HepG2 (cell line): Measurements from ENCODE around the gene WDR59. TPM values are rescaled to one million over a fixed set of nuclear protein-coding genes. Genes with fewer than 3 reads are reported as not detected.
A peak's percentile ranks its signal among the peaks of the same experiment; 100 is the strongest.

ENCODE experiments used
- CEBPB ChIP-seq: IDR thresholded peaks from 2 replicates; pipeline ENCODE4 v1.6.1; 2011; ENCODE audit warnings: low read depth, low read length, improper control_type of control experiment, borderline replicate concordance
- KMT2B ChIP-seq: IDR thresholded peaks from 2 replicates; pipeline ENCODE4 v1.6.1; 2016; ENCODE audit warnings: missing genetic modification reagents, missing compliant biosample characterization
- MTA1 ChIP-seq: sonication (generic); formaldehyde crosslinking; IDR thresholded peaks from 2 replicates; pipeline ENCODE4 v1.4.0; 2020; ENCODE audit warnings: missing genetic modification reagents, mild to moderate bottlenecking, borderline replicate concordance
- PRDM10 ChIP-seq: sonication (generic); formaldehyde crosslinking; IDR thresholded peaks from 2 replicates; pipeline ENCODE4 v1.4.0; 2020; ENCODE audit warnings: low read depth, missing genetic modification reagents
- ZIK1 ChIP-seq: sonication (generic); formaldehyde crosslinking; IDR thresholded peaks from 2 replicates; pipeline ENCODE4 v1.5.0; 2020; ENCODE audit warnings: mild to moderate bottlenecking, low read depth, missing genetic modification reagents, borderline replicate concordance
- ZNF205 ChIP-seq: IDR thresholded peaks from 2 replicates; pipeline ENCODE4 v1.6.1; 2018; ENCODE audit warnings: missing biosample characterization, missing genetic modification reagents
- polyA plus RNA-seq, 8 experiments: library from polyadenylated mRNA; depleted of rRNA in 3 of 8; stranded (reverse) in 7 of 8; unstranded in 1 of 8; fragments of >200 nt; fragmentation: Illumina TruSeq in 4 of 8; extraction: Trizol in 4 of 8; gene quantifications; 2 replicates each; pipeline versions ENCODE4 v1.2.1 to v1.2.3, GENCODE V29; 2011 to 2016; ENCODE audit warnings: low read depth in 4 of 8, missing spikeins in 1 of 8, mixed read lengths in 1 of 8; ENCODE audit not compliant: insufficient read depth in 1 of 8
- total RNA-seq, 5 experiments: library from RNA; depleted of rRNA; stranded (reverse); fragments of >200 nt; fragmentation: Illumina TruSeq; extraction: Trizol; gene quantifications; 2 replicates each; pipeline ENCODE4 v1.2.3, GENCODE V29; 2016; ENCODE audit warnings: low read depth in 1 of 5
- TF ChIP-seq, protein P1 (sequence below): sonication (generic); formaldehyde crosslinking; IDR thresholded peaks from 2 replicates; pipeline ENCODE4 v1.5.0; 2020; ENCODE audit warnings: mild to moderate bottlenecking, missing genetic modification reagents, borderline replicate concordance

Gene WDR59
- total and polyA plus RNA-seq, 2 of the 13 experiments (the other 11 are each of a cell fraction or from before 2014, with no cell fraction given) = 65.2 to 306 TPM

DNA sequence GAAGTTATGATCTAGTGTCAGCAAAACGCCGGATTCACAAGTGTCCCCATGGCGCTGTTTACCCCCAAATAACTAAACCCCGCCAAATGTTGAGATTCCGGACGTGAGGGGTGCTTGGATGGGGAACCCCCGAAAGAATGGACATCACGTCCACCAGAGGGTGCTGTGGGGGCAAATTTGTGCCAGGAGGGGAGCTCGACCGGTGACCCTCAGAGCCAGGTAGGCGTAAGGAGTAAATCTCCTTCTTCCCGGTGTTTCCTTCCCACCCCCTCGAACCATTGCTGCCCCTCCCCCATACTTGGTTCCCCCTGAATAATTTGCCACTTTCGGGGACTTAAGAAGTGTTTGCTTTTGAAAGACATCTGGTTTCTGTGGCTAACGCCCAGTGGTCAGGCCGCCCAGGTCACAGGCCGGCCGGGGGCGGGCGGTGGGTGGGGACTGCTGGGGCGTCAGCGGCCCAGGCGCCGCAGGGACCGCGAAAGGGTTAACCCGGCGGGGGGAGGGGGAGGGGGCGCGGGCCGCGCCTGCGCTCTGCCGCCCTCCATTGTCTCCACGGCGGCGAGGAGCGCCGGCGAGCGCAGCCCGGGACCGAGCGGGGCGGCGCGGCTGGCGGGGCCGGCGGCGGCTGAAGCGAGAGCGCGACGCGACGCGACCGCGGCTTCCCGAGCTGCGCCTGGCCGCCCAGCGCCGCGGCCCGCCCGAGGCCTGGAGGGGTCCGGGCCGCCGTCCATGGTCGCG, 13.7 kb upstream of the WDR59 start, which contains the start of gene ZNRF1 (continued):
- 0 out of 2 replicates have a peak, but pooled peaks have one; percentile 4 for TF ChIP-seq PRDM10 (CRISPR knock-in tag)
- TF ChIP-seq, protein P1, sequence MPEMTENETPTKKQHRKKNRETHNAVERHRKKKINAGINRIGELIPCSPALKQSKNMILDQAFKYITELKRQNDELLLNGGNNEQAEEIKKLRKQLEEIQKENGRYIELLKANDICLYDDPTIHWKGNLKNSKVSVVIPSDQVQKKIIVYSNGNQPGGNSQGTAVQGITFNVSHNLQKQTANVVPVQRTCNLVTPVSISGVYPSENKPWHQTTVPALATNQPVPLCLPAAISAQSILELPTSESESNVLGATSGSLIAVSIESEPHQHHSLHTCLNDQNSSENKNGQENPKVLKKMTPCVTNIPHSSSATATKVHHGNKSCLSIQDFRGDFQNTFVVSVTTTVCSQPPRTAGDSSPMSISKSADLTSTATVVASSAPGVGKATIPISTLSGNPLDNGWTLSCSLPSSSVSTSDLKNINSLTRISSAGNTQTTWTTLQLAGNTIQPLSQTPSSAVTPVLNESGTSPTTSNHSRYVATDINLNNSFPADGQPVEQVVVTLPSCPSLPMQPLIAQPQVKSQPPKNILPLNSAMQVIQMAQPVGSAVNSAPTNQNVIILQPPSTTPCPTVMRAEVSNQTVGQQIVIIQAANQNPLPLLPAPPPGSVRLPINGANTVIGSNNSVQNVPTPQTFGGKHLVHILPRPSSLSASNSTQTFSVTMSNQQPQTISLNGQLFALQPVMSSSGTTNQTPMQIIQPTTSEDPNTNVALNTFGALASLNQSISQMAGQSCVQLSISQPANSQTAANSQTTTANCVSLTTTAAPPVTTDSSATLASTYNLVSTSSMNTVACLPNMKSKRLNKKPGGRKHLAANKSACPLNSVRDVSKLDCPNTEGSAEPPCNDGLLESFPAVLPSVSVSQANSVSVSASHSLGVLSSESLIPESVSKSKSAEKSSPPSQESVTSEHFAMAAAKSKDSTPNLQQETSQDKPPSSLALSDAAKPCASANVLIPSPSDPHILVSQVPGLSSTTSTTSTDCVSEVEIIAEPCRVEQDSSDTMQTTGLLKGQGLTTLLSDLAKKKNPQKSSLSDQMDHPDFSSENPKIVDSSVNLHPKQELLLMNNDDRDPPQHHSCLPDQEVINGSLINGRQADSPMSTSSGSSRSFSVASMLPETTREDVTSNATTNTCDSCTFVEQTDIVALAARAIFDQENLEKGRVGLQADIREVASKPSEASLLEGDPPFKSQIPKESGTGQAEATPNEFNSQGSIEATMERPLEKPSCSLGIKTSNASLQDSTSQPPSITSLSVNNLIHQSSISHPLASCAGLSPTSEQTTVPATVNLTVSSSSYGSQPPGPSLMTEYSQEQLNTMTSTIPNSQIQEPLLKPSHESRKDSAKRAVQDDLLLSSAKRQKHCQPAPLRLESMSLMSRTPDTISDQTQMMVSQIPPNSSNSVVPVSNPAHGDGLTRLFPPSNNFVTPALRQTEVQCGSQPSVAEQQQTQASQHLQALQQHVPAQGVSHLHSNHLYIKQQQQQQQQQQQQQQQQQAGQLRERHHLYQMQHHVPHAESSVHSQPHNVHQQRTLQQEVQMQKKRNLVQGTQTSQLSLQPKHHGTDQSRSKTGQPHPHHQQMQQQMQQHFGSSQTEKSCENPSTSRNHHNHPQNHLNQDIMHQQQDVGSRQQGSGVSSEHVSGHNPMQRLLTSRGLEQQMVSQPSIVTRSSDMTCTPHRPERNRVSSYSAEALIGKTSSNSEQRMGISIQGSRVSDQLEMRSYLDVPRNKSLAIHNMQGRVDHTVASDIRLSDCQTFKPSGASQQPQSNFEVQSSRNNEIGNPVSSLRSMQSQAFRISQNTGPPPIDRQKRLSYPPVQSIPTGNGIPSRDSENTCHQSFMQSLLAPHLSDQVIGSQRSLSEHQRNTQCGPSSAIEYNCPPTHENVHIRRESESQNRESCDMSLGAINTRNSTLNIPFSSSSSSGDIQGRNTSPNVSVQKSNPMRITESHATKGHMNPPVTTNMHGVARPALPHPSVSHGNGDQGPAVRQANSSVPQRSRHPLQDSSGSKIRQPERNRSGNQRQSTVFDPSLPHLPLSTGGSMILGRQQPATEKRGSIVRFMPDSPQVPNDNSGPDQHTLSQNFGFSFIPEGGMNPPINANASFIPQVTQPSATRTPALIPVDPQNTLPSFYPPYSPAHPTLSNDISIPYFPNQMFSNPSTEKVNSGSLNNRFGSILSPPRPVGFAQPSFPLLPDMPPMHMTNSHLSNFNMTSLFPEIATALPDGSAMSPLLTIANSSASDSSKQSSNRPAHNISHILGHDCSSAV = no peak
- peak; percentile 24; the same call in 1 of the 2 replicates for TF ChIP-seq MTA1
- no peak for TF ChIP-seq ZNF205 (CRISPR knock-in tag)
- peak; percentile 42; the same call in 1 of the 2 replicates for TF ChIP-seq ZIK1
- no peak for TF ChIP-seq CEBPB
- no peak; the same call in 1 of the 2 replicates for TF ChIP-seq KMT2B (CRISPR knock-in tag)
- TF ChIP-seq, all 625 proteins: peak for 140
